ENCODE data around the gene PNPLA5.

GRCh38 chr22:43925433-43926348, 33.9 kb upstream of the PNPLA5 start:
- TF ChIP-seq EZH2 (IDR thresholded peaks at IDR 0.05; ENCODE audit: low read depth): no peak
- no peak for TF ChIP-seq CTCF (conservative IDR thresholded peaks at IDR 0.05)
